ENCODE measurements around the gene LARGE1. TPM values are rescaled to one million over a fixed set of nuclear protein-coding genes. Genes with fewer than 3 reads are reported as not detected.

Gene LARGE1
- total RNA-seq, 1 donor from 2014 or later = 27.4 TPM

DNA sequence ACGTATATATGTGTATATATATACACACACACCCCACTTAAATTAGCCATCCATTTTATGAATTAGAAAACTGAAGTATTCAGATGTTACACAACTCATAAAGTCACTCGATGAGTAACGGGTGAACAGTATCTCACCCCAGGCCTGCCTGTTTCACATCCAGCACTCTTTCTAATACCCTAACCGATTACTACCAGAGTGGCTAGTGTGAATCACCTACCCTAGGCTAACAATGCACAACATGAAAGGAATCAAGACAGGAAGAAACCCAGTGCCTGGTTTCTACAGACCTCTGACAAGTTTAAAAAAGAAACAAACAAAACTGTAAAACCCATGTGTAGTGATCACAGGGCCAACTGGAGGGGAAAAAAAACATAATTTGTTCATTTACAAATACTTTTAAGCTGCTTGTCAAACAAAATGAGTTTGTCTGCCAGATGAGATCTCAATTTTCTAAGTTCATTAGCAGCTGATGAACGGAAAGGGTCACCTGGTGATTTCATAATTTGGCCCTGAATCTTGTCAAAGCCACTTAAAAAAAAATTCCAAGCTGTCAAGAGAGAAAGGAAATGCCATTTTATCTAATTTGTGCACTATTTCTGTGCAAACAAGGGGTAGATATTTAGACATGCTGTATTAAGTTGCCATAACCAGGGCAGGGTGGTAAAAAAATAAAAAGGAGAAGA lies 134.8 kb downstream of the LARGE1 start:
- H3K4me1 ChIP-seq = peaks cover 14% of the 10 kb centered on the region
- TF ChIP-seq CTCF (IDR thresholded peaks at IDR 0.05) = no peak

GRCh38 chr22:33781411-33781810 lies 138.9 kb downstream of the LARGE1 start:
- Histone ChIP-seq H3K4me3 (no peak overlapping the region), H3K4me1 (peaks cover 14% of the 10 kb centered on the region), H3K27me3 (ENCODE audit: low read depth) (no peaks in the 10 kb centered on the region), H3K36me3 (no peaks in the 10 kb centered on the region), H3K9me3 (no peaks in the 10 kb centered on the region), H3K27ac (no peak overlapping the region)
- TF ChIP-seq CTCF (IDR thresholded peaks at IDR 0.05) = no peak
- DNase-seq = no peak
- peak in 1 of 2 donors; percentile 20 for ATAC-seq
- intact Hi-C loops (cut with DNase I) = no loop called here

More for the DNA sequence above, 134.8 kb downstream of the LARGE1 start:
- ATAC-seq (peak; percentile 38 to 69), DNase-seq (no peak)
- Histone ChIP-seq H3K9me3 (peaks cover 19% of the 10 kb centered on the region), H3K27me3 (ENCODE audit: low read depth) (no peaks in the 10 kb centered on the region), H3K27ac (no peak overlapping the region), H3K36me3 (no peaks in the 10 kb centered on the region), H3K4me3 (no peak overlapping the region)
- intact Hi-C loops (cut with DNase I) = no loop called here

DNA sequence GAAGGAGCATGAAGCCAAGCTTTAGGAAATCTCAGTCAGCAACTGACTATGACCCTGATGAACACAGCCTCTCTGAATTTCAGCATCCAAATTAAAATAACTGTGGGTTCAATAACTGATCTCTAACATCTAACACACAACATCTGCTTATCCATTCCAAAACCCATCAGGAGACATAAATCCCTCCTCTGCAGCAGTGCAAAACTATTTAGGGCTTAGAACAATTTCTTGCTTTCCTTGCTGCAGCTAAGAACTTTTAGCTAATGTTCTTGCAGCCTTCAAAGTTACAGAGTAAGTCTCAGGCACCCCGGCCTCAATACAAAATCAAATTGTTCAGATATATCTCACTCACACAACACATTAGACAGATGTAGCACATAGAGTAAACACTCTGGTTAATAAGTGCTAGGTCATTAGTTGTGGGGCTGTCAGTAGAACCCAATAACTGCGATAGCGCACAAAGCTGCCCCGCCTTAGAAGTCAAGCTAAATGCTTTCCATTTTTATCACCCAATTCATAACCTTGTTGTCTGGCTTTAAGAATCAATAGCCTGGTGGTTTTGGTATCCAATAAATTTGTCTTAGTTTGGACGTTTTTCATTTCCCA lies 139.6 kb downstream of the LARGE1 start:
- intact Hi-C loops (cut with DNase I) = no loop called here
- ATAC-seq = peak in 1 of 2 donors; percentile 38
- Histone ChIP-seq H3K27me3 (ENCODE audit: low read depth) (no peaks in the 10 kb centered on the region), H3K4me1 (peaks cover 8% of the 10 kb centered on the region), H3K9me3 (no peaks in the 10 kb centered on the region), H3K36me3 (no peaks in the 10 kb centered on the region), H3K27ac (no peak overlapping the region), H3K4me3 (no peak overlapping the region)
- no peak for TF ChIP-seq CTCF (IDR thresholded peaks at IDR 0.05)
- no peak for DNase-seq

DNA sequence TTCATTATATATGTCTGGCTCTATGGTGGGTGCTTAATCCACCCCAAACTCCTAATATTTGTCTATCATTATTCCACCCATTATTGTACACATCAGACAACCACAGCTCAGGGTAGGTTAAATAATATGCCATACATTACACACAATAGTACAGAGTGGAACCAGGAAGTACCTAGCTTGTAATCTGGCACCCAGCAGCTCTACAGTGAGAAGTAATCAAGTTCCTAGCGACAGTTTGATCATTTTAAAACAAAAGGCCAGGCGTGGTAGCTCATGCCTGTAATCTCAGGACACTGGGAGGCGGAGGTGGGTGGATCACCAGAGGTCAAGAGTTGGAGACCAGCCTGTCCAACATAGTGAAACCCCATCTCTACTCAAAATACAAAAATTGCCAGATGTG lies 141.0 kb downstream of the LARGE1 start:
- no peak for DNase-seq

GRCh38 chr22:33776491-33776890 lies 143.8 kb downstream of the LARGE1 start:
- H3K4me1 ChIP-seq = peaks cover 5% of the 10 kb centered on the region

More for the DNA sequence above, 141.0 kb downstream of the LARGE1 start:
- H3K27ac ChIP-seq = no peak overlapping the region
- no peaks in the 10 kb centered on the region for H3K27me3 ChIP-seq (ENCODE audit: low read depth)
- peaks cover 5% of the 10 kb centered on the region for H3K4me1 ChIP-seq
- no peak for TF ChIP-seq CTCF (IDR thresholded peaks at IDR 0.05)
- no peaks in the 10 kb centered on the region for H3K36me3 ChIP-seq
- intact Hi-C loops (cut with DNase I) = no loop called here
- ATAC-seq = no peak
- H3K4me3 ChIP-seq = no peak overlapping the region
- no peaks in the 10 kb centered on the region for H3K9me3 ChIP-seq

More at GRCh38 chr22:33776491-33776890, 143.8 kb downstream of the LARGE1 start:
- intact Hi-C loops (cut with DNase I) = no loop called here
- no peak overlapping the region for H3K4me3 ChIP-seq
- H3K27ac ChIP-seq = no peak overlapping the region
- no peaks in the 10 kb centered on the region for H3K9me3 ChIP-seq
- DNase-seq (no peak), ATAC-seq (peak; percentile 47 to 79)
- TF ChIP-seq CTCF (IDR thresholded peaks at IDR 0.05) = no peak
- H3K36me3 ChIP-seq = no peaks in the 10 kb centered on the region
- no peaks in the 10 kb centered on the region for H3K27me3 ChIP-seq (ENCODE audit: low read depth)

Measured in lower lobe of right lung (tissue), 2 donors.